HG02678 (cell line): ENCODE measurements around the gene FGD4.

Experiments used
- ATAC-seq: cut with Tn5 transposase; IDR thresholded peaks from one replicate; pipeline ENCODE4 v1.9.1; 2021; ENCODE audit warnings: mild to moderate bottlenecking, moderate library complexity; ENCODE audit not compliant: unreplicated experiment

Gene FGD4

DNA sequence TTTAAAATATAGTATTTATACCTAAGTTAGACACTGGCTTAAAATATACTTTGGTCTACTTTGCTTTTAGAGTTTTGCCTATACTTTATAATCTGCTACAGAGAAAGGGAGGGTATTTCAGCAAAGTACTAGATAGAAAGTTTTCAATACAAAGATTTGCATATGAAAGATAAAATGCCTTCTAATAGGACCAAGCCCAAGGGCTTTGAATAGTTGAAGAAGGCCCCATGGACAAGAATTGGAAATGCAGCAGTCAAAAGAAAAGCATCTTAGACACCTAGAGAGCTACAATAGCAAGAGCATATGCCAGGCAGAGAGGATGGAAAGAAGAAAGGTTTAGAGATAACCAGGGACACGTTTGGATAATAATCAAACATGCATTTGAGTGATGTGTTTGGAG, 196.7 kb downstream of the FGD4 start:
- no peak for ATAC-seq

GRCh38 chr12:32598688-32599087, 199.3 kb downstream of the FGD4 start:
- ATAC-seq: no peak

- no peak for ATAC-seq
Measured at GRCh38 chr12:32600681-32601080, 201.3 kb downstream of the FGD4 start.

- ATAC-seq: no peak
Measured at GRCh38 chr12:32603071-32603470, 203.7 kb downstream of the FGD4 start.

DNA sequence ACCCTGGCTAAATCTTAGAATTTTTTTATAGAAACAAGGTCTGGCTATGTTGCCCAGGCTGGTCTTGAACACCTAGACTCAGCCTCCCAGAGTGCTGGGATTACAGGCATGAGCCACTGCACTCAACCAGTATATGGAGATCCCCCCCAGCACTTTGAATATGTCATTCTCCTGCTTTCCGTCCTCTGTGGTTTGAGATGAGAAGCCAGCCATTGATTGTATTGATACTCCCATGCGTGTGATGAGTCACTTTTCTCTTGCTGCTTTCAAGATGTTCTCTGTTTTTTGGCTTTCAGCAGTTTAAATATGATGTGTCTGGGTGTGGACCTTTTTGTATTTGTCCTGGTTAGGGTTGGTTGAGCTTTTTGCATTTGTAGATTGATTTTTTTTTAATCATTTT, 204.5 kb downstream of the FGD4 start:
- peak; percentile 85 for ATAC-seq

- no peak for ATAC-seq
Measured at GRCh38 chr12:32604565-32604964, 205.2 kb downstream of the FGD4 start.

DNA sequence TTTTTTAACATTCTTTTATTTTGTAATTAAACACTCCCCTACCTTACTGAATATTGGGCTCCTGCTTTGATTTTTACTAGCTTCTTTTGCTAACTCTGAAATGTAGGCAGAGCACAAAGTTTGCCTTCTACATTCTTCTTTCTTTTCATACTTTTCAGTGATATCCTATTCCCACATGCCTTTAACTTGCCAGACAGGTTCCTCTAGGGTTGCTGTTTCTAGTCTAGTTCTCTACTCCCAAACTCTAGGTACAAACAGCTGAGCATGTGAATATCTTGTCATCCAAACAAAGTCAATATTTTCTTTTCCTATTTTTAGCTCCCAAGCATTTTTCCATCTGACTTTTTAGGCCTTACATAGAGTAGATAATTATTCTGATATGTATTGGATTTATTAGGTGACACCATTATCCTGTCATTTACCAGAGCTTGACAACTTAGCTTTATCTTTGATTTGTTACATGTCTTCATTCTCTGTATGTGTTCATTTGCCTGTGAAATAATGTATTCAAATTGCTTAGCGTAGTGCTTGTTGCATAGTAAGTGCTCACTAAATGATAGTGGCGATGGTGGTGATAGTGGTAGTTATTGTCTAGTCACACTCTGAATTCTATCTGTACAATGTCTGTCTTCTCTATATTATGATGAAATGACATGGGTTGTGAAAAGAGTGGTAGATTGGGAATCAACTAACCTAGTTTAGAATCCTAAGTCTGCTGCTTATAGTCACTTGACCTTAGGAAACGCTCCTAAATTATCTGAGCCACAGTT, 206.2 kb downstream of the FGD4 start:
- no peak for ATAC-seq

- ATAC-seq: no peak
Measured at GRCh38 chr12:32606443-32606842, 207.1 kb downstream of the FGD4 start.

DNA sequence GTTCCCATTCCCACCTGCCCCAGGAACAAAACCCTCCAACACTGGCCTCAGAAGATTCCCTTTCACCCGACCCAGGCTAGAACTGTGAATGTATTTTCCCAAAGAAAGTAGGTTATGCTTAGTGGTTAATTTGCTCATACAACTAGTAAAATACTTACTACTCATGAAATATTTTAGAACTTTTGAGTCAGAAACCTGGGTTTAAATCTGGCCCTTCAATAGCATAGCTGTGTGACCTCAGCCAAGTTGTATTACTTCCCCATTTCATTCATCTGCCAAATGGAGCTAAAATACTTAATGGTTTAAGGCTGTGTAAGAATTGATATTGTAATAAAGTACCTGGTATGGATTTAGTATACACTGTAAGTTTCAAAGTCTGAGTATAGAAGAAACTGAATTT, 210.6 kb downstream of the FGD4 start:
- ATAC-seq: no peak

DNA sequence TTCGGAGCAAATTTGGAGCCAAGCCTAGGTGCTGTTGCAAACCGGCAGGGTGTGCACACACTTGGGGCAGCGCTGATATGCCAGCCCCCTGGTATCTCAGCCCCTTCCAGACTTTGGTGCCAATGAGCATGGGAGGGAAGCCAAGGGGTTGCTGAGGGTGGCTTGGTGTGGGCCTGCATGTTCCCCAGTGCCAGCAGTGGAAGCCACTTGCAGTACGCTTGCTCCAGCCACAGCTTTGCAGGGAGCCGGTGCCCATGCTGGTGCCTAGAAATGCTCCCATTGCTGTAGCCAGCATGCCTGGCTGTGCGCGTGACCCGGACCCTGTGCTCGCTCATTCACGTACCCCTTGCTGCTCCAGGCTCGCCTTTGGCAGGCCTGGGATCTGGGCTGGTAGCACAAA, 212.6 kb downstream of the FGD4 start:
- ATAC-seq: no peak

GRCh38 chr12:32612658-32613614, 213.6 kb downstream of the FGD4 start:
- no peak for ATAC-seq

- no peak for ATAC-seq
Measured at GRCh38 chr12:32615441-32615840, 216.1 kb downstream of the FGD4 start.

DNA sequence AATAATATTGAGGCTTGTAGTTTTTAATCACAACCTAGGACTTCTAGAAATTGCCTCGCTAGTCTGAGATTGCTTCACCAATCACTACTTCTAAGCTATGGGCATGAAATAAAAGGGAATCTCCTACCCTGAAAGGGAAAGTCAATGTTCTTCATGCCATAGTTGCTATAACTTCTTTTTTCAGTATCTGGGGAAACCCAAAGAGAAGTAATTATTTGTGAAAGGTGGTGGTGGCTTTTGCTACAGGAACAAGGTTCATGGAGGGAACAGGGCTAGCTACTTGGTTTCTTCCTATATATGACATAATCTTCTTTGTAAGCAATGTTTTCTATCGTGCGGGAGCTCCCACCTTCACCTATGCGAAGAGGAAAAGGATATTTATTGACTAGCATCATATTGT, 218.2 kb downstream of the FGD4 start:
- peak; percentile 42 for ATAC-seq

DNA sequence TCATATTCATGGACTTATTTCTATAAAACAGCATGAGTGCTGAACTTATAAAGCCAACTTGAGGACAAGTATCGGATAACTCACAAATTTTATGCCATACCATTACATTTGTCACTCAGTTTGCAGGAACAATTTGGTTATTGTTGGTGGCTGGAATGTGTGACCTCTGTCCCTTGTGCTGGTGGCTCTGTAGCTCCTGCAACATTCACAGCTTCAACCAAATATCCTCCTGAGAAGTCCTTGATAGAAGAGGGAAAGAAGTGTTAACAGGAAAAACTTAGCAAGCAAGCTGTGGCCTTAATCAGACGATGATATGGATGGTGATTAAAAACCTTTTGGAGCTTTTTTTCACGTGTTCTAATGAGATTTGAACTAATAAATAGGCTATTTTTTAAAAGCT, 218.8 kb downstream of the FGD4 start:
- ATAC-seq: no peak

- no peak for ATAC-seq
Measured at GRCh38 chr12:32627976-32628375, 228.6 kb downstream of the FGD4 start.

GRCh38 chr12:32641287-32641901, 242.0 kb downstream of the FGD4 start:
- no peak for ATAC-seq

DNA sequence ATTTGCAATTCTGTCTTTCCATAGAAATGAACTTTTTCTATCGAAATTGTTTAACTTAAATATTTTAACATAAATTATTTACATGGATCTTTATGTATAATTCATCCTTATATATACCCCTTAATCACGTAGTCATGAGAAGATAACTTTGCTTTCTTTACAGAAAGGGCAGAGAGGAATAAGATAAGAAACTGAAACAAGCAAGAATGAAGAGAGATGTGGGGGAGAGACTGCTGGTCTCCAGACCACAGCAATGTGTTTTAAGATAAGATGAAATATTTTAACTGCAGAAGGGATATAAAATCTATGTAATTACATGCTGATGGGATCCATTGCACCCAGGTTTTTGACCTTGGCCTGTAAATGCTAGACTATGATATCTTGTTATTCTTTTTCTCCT, 245.1 kb downstream of the FGD4 start:
- ATAC-seq: no peak

DNA sequence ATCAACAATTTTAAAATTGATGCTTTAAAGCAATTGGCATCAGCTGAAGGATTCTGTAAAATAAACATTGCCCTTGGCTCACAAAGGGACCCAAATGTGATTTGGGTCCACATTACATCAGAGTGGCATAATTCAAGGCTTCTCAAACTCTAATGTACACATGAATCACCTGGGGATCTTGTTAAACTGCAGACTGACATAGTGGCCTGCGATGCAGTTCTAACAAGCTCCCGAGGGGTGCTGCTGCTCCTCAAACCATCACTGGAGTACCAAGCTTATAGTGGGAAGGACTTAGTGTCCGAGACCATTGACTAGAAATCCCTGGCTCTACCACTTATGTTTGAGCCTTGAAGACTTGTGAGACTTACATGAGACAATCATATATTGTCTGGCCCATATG, 247.9 kb downstream of the FGD4 start:
- ATAC-seq: no peak

- ATAC-seq: no peak
Measured at GRCh38 chr12:32650508-32650907, 251.2 kb downstream of the FGD4 start.

DNA sequence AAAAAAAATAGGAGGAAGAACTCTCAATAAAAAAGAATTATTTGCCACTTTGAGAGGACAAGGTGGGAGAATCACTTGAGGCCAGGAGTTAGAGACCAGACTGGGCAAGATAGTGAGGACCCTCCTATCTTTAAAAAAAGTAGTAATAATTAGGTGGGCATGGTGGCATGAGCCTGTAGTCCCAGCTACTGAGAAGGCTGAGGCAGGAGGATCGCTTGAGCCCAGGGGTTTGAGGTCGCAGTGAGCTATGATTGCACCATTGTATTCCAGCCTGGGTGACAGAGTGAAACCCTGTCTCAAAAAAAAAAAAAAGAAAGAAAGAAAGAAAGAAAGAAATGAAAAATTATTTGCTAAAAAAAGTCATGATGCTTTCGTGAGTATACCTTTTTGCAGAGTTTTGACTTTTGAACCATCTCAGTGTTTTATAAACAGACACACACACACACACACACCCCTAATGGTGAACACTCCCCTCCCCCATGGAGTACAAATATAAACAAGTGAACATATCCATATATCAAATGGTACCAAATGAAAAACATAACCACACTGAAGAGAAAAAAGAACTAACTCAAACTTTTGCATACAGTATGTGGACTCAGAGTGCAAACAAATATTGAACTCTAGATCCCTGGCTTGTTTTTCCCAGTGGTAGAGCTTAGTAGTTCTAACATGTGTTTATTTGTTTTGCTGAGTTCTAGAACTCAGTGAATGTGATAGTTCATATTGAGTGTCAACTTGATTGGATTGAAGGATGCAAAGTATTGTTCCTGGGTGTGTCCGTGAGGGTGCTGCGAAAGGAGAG, 252.0 kb downstream of the FGD4 start:
- ATAC-seq: no peak

GRCh38 chr12:32651956-32652210, 252.5 kb downstream of the FGD4 start:
- ATAC-seq: no peak
